Measurements from ENCODE around the gene AMOTL2. TPM values are rescaled to one million over a fixed set of nuclear protein-coding genes. Genes with fewer than 3 reads are reported as not detected.

The AMOTL2 gene
- total and polyA plus RNA-seq, 2 experiments from 2014 or later: 17.9 to 102 TPM

DNA sequence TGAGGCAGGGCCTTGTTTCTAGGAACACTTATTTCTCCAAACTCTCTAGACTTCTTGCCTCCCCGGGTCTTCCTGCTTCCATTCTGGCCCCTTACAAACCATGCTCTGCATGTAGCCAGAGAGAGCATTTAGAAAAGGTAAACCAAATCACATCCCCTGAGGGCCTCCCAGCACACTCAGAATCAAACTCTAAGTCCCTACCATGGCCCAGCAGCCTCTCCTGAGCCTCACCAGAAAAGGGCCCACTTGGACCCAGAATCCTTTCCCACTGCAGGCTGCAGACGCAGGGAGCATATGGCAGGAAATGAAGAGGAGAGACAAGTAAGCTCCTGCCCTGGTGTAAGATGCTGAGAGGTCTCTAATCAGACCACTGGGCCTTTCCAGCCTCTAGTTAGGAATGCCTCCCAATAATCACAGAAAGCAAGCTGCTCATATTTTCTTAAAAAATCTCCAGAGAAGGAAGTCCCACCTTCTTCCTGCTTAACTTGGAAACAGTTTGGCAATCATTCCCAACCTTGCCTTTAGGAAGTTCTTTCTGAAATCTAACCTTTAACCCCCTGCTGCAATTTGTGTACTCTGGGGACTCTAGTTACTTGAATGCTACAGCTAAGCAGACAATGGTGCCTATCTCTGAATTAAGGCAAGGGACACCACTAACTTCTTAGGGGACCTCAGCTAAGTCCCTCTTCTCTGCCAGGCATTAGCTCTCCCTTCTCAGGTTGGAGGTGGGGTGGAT lies 4.2 kb downstream of the AMOTL2 start:
- 0 out of 2 replicates have a peak overlapping the region, but pooled peaks have one; percentile 45 for H3K27ac ChIP-seq (ENCODE audit: low read depth)
- ATAC-seq (no peak), DNase-seq (ENCODE audit: low spot score) (no peak)
- H3K27ac Mint-ChIP-seq: no peak overlapping the region
- peaks cover 52% of the 10 kb centered on the region for H3K4me1 Mint-ChIP-seq
- no peak overlapping the region for H3K4me3 ChIP-seq
- peaks cover 20% of the 10 kb centered on the region for H3K4me1 ChIP-seq (ENCODE audit: insufficient read depth)
- H4K20me1 ChIP-seq (replicated peaks; ENCODE audit: insufficient read depth): peaks cover 38% of the 10 kb centered on the region
- H3F3A ChIP-seq (replicated peaks; ENCODE audit: low read depth): peaks cover 31% of the 10 kb centered on the region
- peaks cover 32% of the 10 kb centered on the region for H3K27me3 Mint-ChIP-seq (ENCODE audit: insufficient read depth, low read depth, poor library complexity)
- peaks cover 33% of the 10 kb centered on the region for H3K36me3 ChIP-seq (ENCODE audit: insufficient read depth)
- no peaks in the 10 kb centered on the region for H3K9me2 ChIP-seq (ENCODE audit: insufficient read depth)
- H3K4me2 ChIP-seq: no peak overlapping the region
- no peak overlapping the region for H3K4me3 Mint-ChIP-seq
- peaks cover 71% of the 10 kb centered on the region for H3K36me3 Mint-ChIP-seq (ENCODE audit: low read depth)
- H3K79me2 ChIP-seq (replicated peaks; ENCODE audit: insufficient read depth): peaks cover 38% of the 10 kb centered on the region
- no peaks in the 10 kb centered on the region for H3K9me3 Mint-ChIP-seq
- H2AFZ ChIP-seq: no peak overlapping the region
- H3K27me3 ChIP-seq (ENCODE audit: insufficient read depth): peaks cover 7% of the 10 kb centered on the region; the same call in 1 of the 2 replicates
- TF ChIP-seq, protein P1, sequence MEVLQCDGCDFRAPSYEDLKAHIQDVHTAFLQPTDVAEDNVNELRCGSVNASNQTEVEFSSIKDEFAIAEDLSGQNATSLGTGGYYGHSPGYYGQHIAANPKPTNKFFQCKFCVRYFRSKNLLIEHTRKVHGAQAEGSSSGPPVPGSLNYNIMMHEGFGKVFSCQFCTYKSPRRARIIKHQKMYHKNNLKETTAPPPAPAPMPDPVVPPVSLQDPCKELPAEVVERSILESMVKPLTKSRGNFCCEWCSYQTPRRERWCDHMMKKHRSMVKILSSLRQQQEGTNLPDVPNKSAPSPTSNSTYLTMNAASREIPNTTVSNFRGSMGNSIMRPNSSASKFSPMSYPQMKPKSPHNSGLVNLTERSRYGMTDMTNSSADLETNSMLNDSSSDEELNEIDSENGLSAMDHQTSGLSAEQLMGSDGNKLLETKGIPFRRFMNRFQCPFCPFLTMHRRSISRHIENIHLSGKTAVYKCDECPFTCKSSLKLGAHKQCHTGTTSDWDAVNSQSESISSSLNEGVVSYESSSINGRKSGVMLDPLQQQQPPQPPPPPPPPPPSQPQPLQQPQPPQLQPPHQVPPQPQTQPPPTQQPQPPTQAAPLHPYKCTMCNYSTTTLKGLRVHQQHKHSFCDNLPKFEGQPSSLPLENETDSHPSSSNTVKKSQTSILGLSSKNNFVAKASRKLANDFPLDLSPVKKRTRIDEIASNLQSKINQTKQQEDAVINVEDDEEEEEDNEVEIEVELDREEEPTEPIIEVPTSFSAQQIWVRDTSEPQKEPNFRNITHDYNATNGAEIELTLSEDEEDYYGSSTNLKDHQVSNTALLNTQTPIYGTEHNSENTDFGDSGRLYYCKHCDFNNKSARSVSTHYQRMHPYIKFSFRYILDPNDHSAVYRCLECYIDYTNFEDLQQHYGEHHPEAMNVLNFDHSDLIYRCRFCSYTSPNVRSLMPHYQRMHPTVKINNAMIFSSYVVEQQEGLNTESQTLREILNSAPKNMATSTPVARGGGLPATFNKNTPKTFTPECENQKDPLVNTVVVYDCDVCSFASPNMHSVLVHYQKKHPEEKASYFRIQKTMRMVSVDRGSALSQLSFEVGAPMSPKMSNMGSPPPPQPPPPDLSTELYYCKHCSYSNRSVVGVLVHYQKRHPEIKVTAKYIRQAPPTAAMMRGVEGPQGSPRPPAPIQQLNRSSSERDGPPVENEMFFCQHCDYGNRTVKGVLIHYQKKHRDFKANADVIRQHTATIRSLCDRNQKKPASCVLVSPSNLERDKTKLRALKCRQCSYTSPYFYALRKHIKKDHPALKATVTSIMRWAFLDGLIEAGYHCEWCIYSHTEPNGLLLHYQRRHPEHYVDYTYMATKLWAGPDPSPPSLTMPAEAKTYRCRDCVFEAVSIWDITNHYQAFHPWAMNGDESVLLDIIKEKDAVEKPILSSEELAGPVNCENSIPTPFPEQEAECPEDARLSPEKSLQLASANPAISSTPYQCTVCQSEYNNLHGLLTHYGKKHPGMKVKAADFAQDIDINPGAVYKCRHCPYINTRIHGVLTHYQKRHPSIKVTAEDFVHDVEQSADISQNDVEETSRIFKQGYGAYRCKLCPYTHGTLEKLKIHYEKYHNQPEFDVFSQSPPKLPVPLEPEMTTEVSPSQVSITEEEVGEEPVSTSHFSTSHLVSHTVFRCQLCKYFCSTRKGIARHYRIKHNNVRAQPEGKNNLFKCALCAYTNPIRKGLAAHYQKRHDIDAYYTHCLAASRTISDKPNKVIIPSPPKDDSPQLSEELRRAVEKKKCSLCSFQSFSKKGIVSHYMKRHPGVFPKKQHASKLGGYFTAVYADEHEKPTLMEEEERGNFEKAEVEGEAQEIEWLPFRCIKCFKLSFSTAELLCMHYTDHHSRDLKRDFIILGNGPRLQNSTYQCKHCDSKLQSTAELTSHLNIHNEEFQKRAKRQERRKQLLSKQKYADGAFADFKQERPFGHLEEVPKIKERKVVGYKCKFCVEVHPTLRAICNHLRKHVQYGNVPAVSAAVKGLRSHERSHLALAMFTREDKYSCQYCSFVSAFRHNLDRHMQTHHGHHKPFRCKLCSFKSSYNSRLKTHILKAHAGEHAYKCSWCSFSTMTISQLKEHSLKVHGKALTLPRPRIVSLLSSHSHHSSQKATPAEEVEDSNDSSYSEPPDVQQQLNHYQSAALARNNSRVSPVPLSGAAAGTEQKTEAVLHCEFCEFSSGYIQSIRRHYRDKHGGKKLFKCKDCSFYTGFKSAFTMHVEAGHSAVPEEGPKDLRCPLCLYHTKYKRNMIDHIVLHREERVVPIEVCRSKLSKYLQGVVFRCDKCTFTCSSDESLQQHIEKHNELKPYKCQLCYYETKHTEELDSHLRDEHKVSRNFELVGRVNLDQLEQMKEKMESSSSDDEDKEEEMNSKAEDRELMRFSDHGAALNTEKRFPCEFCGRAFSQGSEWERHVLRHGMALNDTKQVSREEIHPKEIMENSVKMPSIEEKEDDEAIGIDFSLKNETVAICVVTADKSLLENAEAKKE (CRISPR knock-in tag; IDR thresholded peaks at IDR 0.05): no peak
- no peak for TF ChIP-seq ZNF331 (CRISPR knock-in tag; IDR thresholded peaks at IDR 0.05; ENCODE audit: low read depth)
- TF ChIP-seq CREB1 (CRISPR knock-in tag; IDR thresholded peaks at IDR 0.05; ENCODE audit: low read depth): no peak
- no peak for TF ChIP-seq POLR2AphosphoS5 (IDR thresholded peaks at IDR 0.05; ENCODE audit: low read depth)
- no peak for TF ChIP-seq JUNB (IDR thresholded peaks at IDR 0.05; ENCODE audit: unreplicated experiment)
- no peak for TF ChIP-seq EZH2 (IDR thresholded peaks at IDR 0.05; ENCODE audit: low read depth, unreplicated experiment)
- TF ChIP-seq NANOG (IDR thresholded peaks at IDR 0.05; ENCODE audit: borderline replicate concordance): no peak
- TF ChIP-seq EZH2phosphoT487 (IDR thresholded peaks at IDR 0.05; ENCODE audit: unreplicated experiment): no peak
- no peak for TF ChIP-seq STAT1 (IDR thresholded peaks at IDR 0.05; ENCODE audit: unreplicated experiment)
- TF ChIP-seq, protein P2, sequence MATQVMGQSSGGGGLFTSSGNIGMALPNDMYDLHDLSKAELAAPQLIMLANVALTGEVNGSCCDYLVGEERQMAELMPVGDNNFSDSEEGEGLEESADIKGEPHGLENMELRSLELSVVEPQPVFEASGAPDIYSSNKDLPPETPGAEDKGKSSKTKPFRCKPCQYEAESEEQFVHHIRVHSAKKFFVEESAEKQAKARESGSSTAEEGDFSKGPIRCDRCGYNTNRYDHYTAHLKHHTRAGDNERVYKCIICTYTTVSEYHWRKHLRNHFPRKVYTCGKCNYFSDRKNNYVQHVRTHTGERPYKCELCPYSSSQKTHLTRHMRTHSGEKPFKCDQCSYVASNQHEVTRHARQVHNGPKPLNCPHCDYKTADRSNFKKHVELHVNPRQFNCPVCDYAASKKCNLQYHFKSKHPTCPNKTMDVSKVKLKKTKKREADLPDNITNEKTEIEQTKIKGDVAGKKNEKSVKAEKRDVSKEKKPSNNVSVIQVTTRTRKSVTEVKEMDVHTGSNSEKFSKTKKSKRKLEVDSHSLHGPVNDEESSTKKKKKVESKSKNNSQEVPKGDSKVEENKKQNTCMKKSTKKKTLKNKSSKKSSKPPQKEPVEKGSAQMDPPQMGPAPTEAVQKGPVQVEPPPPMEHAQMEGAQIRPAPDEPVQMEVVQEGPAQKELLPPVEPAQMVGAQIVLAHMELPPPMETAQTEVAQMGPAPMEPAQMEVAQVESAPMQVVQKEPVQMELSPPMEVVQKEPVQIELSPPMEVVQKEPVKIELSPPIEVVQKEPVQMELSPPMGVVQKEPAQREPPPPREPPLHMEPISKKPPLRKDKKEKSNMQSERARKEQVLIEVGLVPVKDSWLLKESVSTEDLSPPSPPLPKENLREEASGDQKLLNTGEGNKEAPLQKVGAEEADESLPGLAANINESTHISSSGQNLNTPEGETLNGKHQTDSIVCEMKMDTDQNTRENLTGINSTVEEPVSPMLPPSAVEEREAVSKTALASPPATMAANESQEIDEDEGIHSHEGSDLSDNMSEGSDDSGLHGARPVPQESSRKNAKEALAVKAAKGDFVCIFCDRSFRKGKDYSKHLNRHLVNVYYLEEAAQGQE (IDR thresholded peaks at IDR 0.05; ENCODE audit: unreplicated experiment): no peak
- TF ChIP-seq, protein P3, sequence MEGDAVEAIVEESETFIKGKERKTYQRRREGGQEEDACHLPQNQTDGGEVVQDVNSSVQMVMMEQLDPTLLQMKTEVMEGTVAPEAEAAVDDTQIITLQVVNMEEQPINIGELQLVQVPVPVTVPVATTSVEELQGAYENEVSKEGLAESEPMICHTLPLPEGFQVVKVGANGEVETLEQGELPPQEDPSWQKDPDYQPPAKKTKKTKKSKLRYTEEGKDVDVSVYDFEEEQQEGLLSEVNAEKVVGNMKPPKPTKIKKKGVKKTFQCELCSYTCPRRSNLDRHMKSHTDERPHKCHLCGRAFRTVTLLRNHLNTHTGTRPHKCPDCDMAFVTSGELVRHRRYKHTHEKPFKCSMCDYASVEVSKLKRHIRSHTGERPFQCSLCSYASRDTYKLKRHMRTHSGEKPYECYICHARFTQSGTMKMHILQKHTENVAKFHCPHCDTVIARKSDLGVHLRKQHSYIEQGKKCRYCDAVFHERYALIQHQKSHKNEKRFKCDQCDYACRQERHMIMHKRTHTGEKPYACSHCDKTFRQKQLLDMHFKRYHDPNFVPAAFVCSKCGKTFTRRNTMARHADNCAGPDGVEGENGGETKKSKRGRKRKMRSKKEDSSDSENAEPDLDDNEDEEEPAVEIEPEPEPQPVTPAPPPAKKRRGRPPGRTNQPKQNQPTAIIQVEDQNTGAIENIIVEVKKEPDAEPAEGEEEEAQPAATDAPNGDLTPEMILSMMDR (conservative IDR thresholded peaks at IDR 0.05; ENCODE audit: low read depth in 2 of 2): no peak
- TF ChIP-seq ZNF114 (CRISPR knock-in tag; IDR thresholded peaks at IDR 0.05): no peak
- TF ChIP-seq, protein P4, sequence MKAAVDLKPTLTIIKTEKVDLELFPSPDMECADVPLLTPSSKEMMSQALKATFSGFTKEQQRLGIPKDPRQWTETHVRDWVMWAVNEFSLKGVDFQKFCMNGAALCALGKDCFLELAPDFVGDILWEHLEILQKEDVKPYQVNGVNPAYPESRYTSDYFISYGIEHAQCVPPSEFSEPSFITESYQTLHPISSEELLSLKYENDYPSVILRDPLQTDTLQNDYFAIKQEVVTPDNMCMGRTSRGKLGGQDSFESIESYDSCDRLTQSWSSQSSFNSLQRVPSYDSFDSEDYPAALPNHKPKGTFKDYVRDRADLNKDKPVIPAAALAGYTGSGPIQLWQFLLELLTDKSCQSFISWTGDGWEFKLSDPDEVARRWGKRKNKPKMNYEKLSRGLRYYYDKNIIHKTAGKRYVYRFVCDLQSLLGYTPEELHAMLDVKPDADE (IDR thresholded peaks at IDR 0.05): no peak
